K562 treated with DMSO at 1 percent for 24 hours (cell line): ENCODE results near the gene PSME2. TPM values are rescaled to one million over a fixed set of nuclear protein-coding genes. Genes with fewer than 3 reads are reported as not detected.

ENCODE experiments used
- total RNA-seq: library from RNA; unstranded; fragments of 300-600 nt; gene quantifications from 2 replicates; pipeline ENCODE4 v1.2.3, GENCODE V29; 2022; ENCODE audit warnings: low read depth; ENCODE audit not compliant: insufficient read depth

The PSME2 gene
- total RNA-seq, result 119 and 129 TPM in 2 replicates

GRCh38 chr14:24146453-24146977 lies at the start of gene PSME2:
Gene PSME2, minus strand, starts transcription at chr14:24146610. Its CDS starts 29 bp downstream, at chr14:24146581.

GRCh38 chr14:24195186-24196070 lies 49.0 kb upstream of the PSME2 start, which contains the start of gene TM9SF1:
Gene TM9SF1, minus strand, starts transcription at chr14:24195441. Its CDS starts 422 bp downstream, at chr14:24195019.

GRCh38 chr14:24188251-24189058 lies 42.0 kb upstream of the PSME2 start, which contains the start of gene IPO4:
Gene IPO4, minus strand, starts transcription at chr14:24188816. Its CDS starts 29 bp downstream, at chr14:24188787.

GRCh38 chr14:24171422-24172260 lies 25.2 kb upstream of the PSME2 start, which contains the start of gene REC8:
Gene REC8, plus strand, starts transcription at chr14:24172080. Its CDS starts 473 bp downstream, at chr14:24172553.

GRCh38 chr14:24160850-24161804 lies 14.7 kb upstream of the PSME2 start, which contains the start of gene IRF9:
Gene IRF9, plus strand, starts transcription at chr14:24161265. Its CDS starts 880 bp downstream, at chr14:24162145.

GRCh38 chr14:24146978-24147760 lies 759 bp upstream of the PSME2 start, which contains the start of gene RNF31:
Gene RNF31, plus strand, starts transcription at chr14:24147498. Its CDS starts 201 bp downstream, at chr14:24147699.

GRCh38 chr14:24141097-24141880 lies 5.1 kb downstream of the PSME2 start, which contains the start of gene EMC9:
Gene EMC9, minus strand, starts transcription at chr14:24141591. Its CDS starts 287 bp downstream, at chr14:24141304.

GRCh38 chr14:24135834-24136683 lies 10.4 kb downstream of the PSME2 start, which contains the start of gene PSME1:
Gene PSME1, plus strand, starts transcription at chr14:24136194. Its CDS starts 69 bp downstream, at chr14:24136263.

GRCh38 chr14:24130380-24130716 lies 16.1 kb downstream of the PSME2 start, which contains the start of gene FITM1:
Gene FITM1, plus strand, starts transcription at chr14:24130659. Its CDS starts 905 bp downstream, at chr14:24131564.

GRCh38 chr14:24114532-24115421 lies 31.6 kb downstream of the PSME2 start, which contains the start of the genes DCAF11 and NRL:
Gene DCAF11, plus strand, starts transcription at chr14:24114777. Its CDS starts 818 bp downstream, at chr14:24115595.
Gene NRL, minus strand, starts transcription at chr14:24114949. Its CDS starts 32,101 bp downstream, at chr14:24082848.

GRCh38 chr14:24093901-24094840 lies 52.2 kb downstream of the PSME2 start, which contains the start of gene PCK2:
Gene PCK2, plus strand, starts transcription at chr14:24094311. Its CDS starts 95 bp downstream, at chr14:24094406.

